ENCODE data around the gene NHEJ1. TPM values are rescaled to one million over a fixed set of nuclear protein-coding genes. Genes with fewer than 3 reads are reported as not detected.

Gene NHEJ1
- total RNA-seq, 2 experiments from 2014 or later: 22.4 to 26.3 TPM

DNA sequence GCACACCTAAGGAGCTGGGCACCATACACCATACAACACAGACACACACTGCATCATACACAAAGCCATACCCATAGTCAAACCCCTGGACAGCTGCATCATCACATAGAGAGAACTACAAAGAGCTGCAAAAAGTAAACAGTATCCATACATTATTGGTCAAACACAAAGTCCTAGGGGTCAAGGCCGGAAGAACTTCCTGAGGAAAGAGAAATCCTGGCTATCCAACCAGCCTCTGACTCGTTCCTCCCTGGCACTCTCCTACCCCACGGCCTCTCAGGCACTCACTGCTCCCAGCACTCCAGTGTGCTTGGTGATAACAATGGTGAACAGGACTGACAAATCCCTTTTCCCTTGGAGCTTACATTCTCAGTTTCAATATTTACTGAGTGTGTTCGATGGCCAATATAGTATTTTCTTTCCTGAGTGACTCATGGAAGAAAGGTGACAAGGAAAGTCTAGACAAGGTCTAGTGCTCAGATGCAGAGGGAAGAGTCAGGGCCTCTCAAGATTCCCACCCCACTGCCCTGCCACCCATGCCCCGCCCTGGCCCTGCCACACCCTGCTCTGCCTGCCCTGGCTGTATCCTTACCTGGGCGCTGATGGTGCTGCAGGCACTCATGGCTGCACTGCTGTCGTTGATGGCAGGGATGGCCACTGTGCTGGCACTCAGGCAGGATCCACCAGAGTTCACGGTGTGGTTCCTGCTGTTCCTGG is 122.7 kb downstream of the NHEJ1 start:
- no peak overlapping the region for H3K4me3 Mint-ChIP-seq
- H3K9me3 Mint-ChIP-seq: no peaks in the 10 kb centered on the region
- no peaks in the 10 kb centered on the region for H3K36me3 Mint-ChIP-seq (ENCODE audit: low read depth)
- DNase-seq: no peak
- TF ChIP-seq, protein P1, sequence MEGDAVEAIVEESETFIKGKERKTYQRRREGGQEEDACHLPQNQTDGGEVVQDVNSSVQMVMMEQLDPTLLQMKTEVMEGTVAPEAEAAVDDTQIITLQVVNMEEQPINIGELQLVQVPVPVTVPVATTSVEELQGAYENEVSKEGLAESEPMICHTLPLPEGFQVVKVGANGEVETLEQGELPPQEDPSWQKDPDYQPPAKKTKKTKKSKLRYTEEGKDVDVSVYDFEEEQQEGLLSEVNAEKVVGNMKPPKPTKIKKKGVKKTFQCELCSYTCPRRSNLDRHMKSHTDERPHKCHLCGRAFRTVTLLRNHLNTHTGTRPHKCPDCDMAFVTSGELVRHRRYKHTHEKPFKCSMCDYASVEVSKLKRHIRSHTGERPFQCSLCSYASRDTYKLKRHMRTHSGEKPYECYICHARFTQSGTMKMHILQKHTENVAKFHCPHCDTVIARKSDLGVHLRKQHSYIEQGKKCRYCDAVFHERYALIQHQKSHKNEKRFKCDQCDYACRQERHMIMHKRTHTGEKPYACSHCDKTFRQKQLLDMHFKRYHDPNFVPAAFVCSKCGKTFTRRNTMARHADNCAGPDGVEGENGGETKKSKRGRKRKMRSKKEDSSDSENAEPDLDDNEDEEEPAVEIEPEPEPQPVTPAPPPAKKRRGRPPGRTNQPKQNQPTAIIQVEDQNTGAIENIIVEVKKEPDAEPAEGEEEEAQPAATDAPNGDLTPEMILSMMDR (IDR thresholded peaks at IDR 0.05): no peak
- no peak overlapping the region for H3K27ac Mint-ChIP-seq
- intact Hi-C loops (cut with micrococcal nuclease): no loop called here
- ATAC-seq: no peak
- ChIA-PET CTCF (interaction anchor here (1.0 to 2.7 kb wide), 9 partner anchors 8 to 162 kb away, joined by 3 to 10 read pairs (median 4); no protein-coding TSS in a partner anchor), POLR2A (no interaction called here)
- H3K27me3 Mint-ChIP-seq: peaks cover 44% of the 10 kb centered on the region
- H3K4me1 Mint-ChIP-seq (ENCODE audit: low read depth): peaks cover 6% of the 10 kb centered on the region

DNA sequence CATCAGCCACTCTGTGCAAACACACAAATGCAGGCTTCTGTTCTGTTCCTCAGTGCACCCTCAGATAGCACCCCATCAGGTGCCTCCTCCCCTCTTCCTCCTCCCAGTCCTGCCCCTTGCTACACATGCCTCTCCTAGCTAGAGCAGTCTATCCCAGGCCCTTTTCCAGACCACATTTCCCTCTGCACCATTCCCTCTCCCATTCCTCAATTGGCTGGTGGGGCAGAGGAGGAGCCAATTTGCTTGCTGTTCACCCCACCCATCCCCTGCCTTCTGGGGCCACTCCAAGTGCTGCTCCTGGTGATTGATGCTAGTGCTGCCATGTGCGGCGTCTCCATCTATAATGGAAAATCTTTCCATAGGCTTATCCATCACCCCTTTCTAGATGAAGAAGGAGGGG is 124.7 kb downstream of the NHEJ1 start:
- DNase-seq (no peak), ATAC-seq (no peak)
- ChIA-PET CTCF (no interaction called here), POLR2A (no interaction called here)
- Mint-ChIP-seq H3K4me3 (no peak overlapping the region), H3K9me3 (no peaks in the 10 kb centered on the region), H3K27ac (no peak overlapping the region), H3K36me3 (ENCODE audit: low read depth) (no peaks in the 10 kb centered on the region), H3K27me3 (peaks cover 33% of the 10 kb centered on the region), H3K4me1 (ENCODE audit: low read depth) (no peaks in the 10 kb centered on the region)
- TF ChIP-seq, protein P1 (IDR thresholded peaks at IDR 0.05): no peak
- intact Hi-C loops (cut with micrococcal nuclease): no loop called here

DNA sequence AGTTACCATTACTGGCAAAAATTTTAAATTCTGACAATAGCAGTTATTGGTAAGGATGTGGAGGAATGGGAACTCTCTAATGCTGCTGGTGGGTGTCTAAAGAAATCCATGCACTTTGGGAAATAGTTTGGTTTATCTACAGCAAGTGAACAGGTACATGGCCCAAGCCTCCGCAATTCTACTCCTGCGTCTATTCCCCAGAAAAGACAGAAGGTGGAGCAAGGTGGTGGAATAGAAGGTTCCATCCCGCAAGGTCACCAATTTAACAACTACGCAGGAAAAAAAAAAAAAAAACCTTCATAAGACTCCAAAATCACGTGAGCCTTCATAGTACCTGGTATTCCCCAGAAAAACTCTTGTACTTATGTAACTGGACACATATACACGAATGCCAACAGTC is 125.8 kb downstream of the NHEJ1 start:
- H3K27ac Mint-ChIP-seq: no peak overlapping the region
- POLR2A ChIA-PET: no interaction called here
- ATAC-seq: no peak
- intact Hi-C loops (cut with micrococcal nuclease): no loop called here
- no peak overlapping the region for H3K4me3 Mint-ChIP-seq
- no peaks in the 10 kb centered on the region for H3K36me3 Mint-ChIP-seq (ENCODE audit: low read depth)
- TF ChIP-seq, protein P1 (IDR thresholded peaks at IDR 0.05): no peak
- DNase-seq: no peak
- CTCF ChIA-PET: interaction anchor here (9.1 kb wide), 1 partner anchor 121 kb away, joined by 135 read pairs; no protein-coding TSS in a partner anchor
- H3K4me1 Mint-ChIP-seq (ENCODE audit: low read depth): no peaks in the 10 kb centered on the region
- H3K27me3 Mint-ChIP-seq: peaks cover 28% of the 10 kb centered on the region
- no peaks in the 10 kb centered on the region for H3K9me3 Mint-ChIP-seq

DNA sequence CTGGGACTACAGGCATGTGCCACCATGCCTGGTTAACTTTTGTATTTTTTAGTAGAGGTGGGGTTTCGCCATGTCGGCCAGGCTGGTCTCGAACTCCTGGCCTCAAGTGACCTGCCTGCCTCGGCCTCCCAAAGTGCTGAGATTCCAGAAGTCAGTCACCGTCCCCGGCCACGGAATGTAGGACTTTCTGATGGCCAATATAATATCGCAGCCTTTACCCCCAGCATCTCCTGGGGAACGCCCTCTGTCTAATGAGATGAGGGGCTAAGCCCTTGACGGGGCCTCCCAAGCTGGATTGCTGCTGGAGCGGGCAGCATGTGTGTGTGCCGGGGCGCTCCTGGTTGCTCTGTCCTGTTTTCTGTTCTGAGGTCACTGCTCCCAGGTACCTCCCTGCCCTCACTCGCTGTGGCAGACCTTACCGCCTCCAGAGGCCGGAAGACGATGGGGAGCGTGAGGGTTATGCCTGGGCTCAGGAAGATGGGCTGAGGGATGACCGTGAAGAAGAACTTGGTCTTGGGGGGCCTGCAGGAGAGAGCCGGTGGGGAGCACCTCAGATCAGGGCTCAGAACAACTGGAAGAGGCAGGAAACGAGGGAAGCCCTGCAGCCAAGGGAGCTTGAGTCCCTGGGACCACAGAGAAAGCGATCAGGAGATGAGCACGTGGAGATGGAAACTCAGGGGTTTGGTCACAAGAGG is 128.4 kb downstream of the NHEJ1 start:
- Mint-ChIP-seq H3K9me3 (no peaks in the 10 kb centered on the region), H3K36me3 (ENCODE audit: low read depth) (no peaks in the 10 kb centered on the region), H3K4me3 (no peak overlapping the region), H3K27ac (no peak overlapping the region), H3K4me1 (ENCODE audit: low read depth) (no peaks in the 10 kb centered on the region), H3K27me3 (peaks cover 17% of the 10 kb centered on the region)
- TF ChIP-seq, protein P1 (IDR thresholded peaks at IDR 0.05): no peak
- no peak for DNase-seq
- ChIA-PET POLR2A (interaction anchor here (0.6 kb wide), 1 partner anchor 16 kb away, joined by 3 read pairs; no protein-coding TSS in a partner anchor), CTCF (interaction anchor here (1.2 to 9.1 kb wide), 4 partner anchors 13 to 123 kb away, joined by 3 to 135 read pairs (median 22); partner anchors contain the start of gene CRYBA2)
- ATAC-seq: no peak
- intact Hi-C loops (cut with micrococcal nuclease): no loop called here

All from activated CD8-positive, alpha-beta T cell treated with anti-CD3 and anti-CD28 coated beads for 36 hours (primary cell).